HCT116 (cell line): ENCODE results near the gene FSHB. TPM values are rescaled to one million over a fixed set of nuclear protein-coding genes. Genes with fewer than 3 reads are reported as not detected.

Experiments
- ATAC-seq: fragments of 200-7000 bp; cut with Tn5 transposase; 2 replicates; pipeline ENCODE4 v1.9.1; 2020; ENCODE audit warnings: mild to moderate bottlenecking, moderate library complexity
- BruUV-seq: library from RNA; stranded (reverse); fragments of 400-500 nt; replicated peaks from 2 replicates; lab custom pipeline; 2021; lab: Mats Ljungman, UMichigan
- CTCF ChIA-PET: fragments of 300-600 bp; sonication (Branson Sonifier 250); formaldehyde crosslinking; loops from one replicate; lab custom pipeline; 2021; ENCODE audit warnings: antibody characterized with exemption; lab: Charles Lee
- POLR2A ChIA-PET: fragments of 300-600, 350-600 bp; sonication (Branson Sonifier 250); formaldehyde crosslinking; loops from one replicate; lab custom pipeline; 2021; ENCODE audit warnings: antibody characterized with exemption; lab: Charles Lee
- RAD21 ChIA-PET, 2 experiments: fragments of 300-600 bp; sonication (Branson Sonifier 250); formaldehyde crosslinking; loops; one replicate each; lab custom pipeline; 2023; ENCODE audit warnings: low total read pairs in 2 of 2; ENCODE audit not compliant: uncharacterized antibody in 2 of 2, unreplicated experiment in 2 of 2, low non-redundant PET in 1 of 2; lab: Charles Lee
- DNase-seq: peaks from one replicate; pipeline ENCODE4 v3.0.0-alpha.2; 2010; ENCODE audit warnings: low read depth, low spot score
- H2AFZ ChIP-seq: fragments of 200-600 bp; shearing (Covaris generic), sonication (generic); 2 replicates; pipeline ENCODE4 v1.6.1; 2017; ENCODE audit warnings: low read depth, mixed run types, mixed read lengths, antibody characterized with exemption, low read length; ENCODE audit not compliant: poor library complexity, severe bottlenecking
- H3K27ac ChIP-seq: 2 replicates; pipeline ENCODE4 v1.5.1; 2012; ENCODE audit warnings: low read depth, low read length
- H3K27me3 ChIP-seq: fragments of 200-600 bp; sonication (generic); 2 replicates; pipeline ENCODE4 v1.6.1; 2016; ENCODE audit warnings: mixed run types, low read length, mixed read lengths; ENCODE audit not compliant: insufficient read depth
- H3K36me3 ChIP-seq, 2 experiments: fragments of 200-500 bp in 1 of 2; fragments of 200-600 bp in 1 of 2; sonication (Bioruptor generic) in 1 of 2; sonication (generic) in 1 of 2; 2 replicates each; pipeline versions ENCODE4 v1.5.1 to v1.6.1; 2014 to 2016; ENCODE audit warnings: low read length in 2 of 2, inconsistent platforms in 1 of 2, mixed read lengths in 1 of 2, mixed run types in 1 of 2; ENCODE audit not compliant: insufficient read depth in 2 of 2, control insufficient read depth in 1 of 2
- H3K4me1 ChIP-seq, 2 experiments: fragments of 200-600 bp in 1 of 2; sonication (generic) in 1 of 2; 2 replicates each; pipeline versions ENCODE4 v1.5.1 to v1.6.1; 2012 to 2017; ENCODE audit warnings: low read length in 2 of 2, inconsistent platforms in 1 of 2, mild to moderate bottlenecking in 1 of 2, mixed read lengths in 1 of 2, mixed run types in 1 of 2, moderate library complexity in 1 of 2; ENCODE audit not compliant: insufficient read depth in 2 of 2, control insufficient read depth in 1 of 2
- H3K4me2 ChIP-seq: fragments of 200-600 bp; sonication (generic); 2 replicates; pipeline ENCODE4 v1.6.1; 2017; ENCODE audit warnings: mixed run types, low read length, mixed read lengths
- H3K4me3 ChIP-seq, 2 experiments: fragments of 200-600 bp in 1 of 2; sonication (generic) in 1 of 2; replicated peaks in 1 of 2; 2 replicates each; pipeline ENCODE4 v1.5.1; 2011 to 2016; ENCODE audit warnings: low read length in 2 of 2, control low read depth in 1 of 2, low read depth in 1 of 2, mild to moderate bottlenecking in 1 of 2, mixed read lengths in 1 of 2, mixed run types in 1 of 2
- H3K79me2 ChIP-seq: fragments of 200-600 bp; sonication (generic); 2 replicates; pipeline ENCODE4 v1.6.1; 2017; ENCODE audit warnings: mild to moderate bottlenecking, mixed run types, low read length, moderate library complexity, mixed read lengths; ENCODE audit not compliant: insufficient read depth
- H3K9ac ChIP-seq: fragments of 200-600 bp; sonication (generic); 2 replicates; pipeline ENCODE4 v1.6.1; 2016; ENCODE audit warnings: low read length, mixed read lengths
- H3K9me2 ChIP-seq: fragments of 200-600 bp; sonication (generic), shearing (Covaris generic); 2 replicates; pipeline ENCODE4 v1.6.1; 2017; ENCODE audit warnings: mixed run types, mild to moderate bottlenecking, moderate library complexity; ENCODE audit not compliant: insufficient read depth
- H3K9me3 ChIP-seq, 2 experiments: fragments of 200-500 bp in 1 of 2; fragments of 200-600 bp in 1 of 2; sonication (Bioruptor generic) in 1 of 2; sonication (generic) in 1 of 2; 2 replicates each; pipeline ENCODE4 v1.6.1; 2014 to 2017; ENCODE audit warnings: low read length in 2 of 2, mixed read lengths in 2 of 2, inconsistent platforms in 1 of 2, low read depth in 1 of 2, mild to moderate bottlenecking in 1 of 2, mixed run types in 1 of 2, moderate library complexity in 1 of 2; ENCODE audit not compliant: control insufficient read depth in 1 of 2, insufficient read depth in 1 of 2
- H4K20me1 ChIP-seq: fragments of 200-600 bp; sonication (generic), shearing (Covaris generic); 2 replicates; pipeline ENCODE4 v1.6.1; 2017; ENCODE audit warnings: mixed run types, mild to moderate bottlenecking, moderate library complexity; ENCODE audit not compliant: insufficient read depth
- ATF3 ChIP-seq: IDR thresholded peaks from 2 replicates; pipeline ENCODE4 v1.6.1; 2012
- CBX3 ChIP-seq: IDR thresholded peaks from 2 replicates; pipeline ENCODE4 v1.6.1; 2012; ENCODE audit warnings: low read depth
- CEBPB ChIP-seq: IDR thresholded peaks from 2 replicates; pipeline ENCODE4 v1.6.1; 2012; ENCODE audit warnings: low read depth
- EZH2 ChIP-seq: fragments of 200-600 bp; sonication (generic); IDR thresholded peaks from 2 replicates; pipeline ENCODE4 v1.6.1; 2017; ENCODE audit warnings: antibody characterized with exemption, mixed run types
- MAX ChIP-seq: IDR thresholded peaks from 2 replicates; pipeline ENCODE4 v1.6.1; 2012
- POLR2AphosphoS5 ChIP-seq: IDR thresholded peaks from 2 replicates; pipeline ENCODE4 v1.6.1; 2011; ENCODE audit warnings: mild to moderate bottlenecking, low read depth, low read length, moderate library complexity
- REST ChIP-seq: IDR thresholded peaks from 2 replicates; pipeline ENCODE4 v1.6.1; 2012; ENCODE audit warnings: low read depth
- YY1 ChIP-seq: IDR thresholded peaks from 2 replicates; pipeline ENCODE4 v1.6.1; 2011; ENCODE audit warnings: low read length, low read depth, moderate library complexity, mild to moderate bottlenecking; ENCODE audit not compliant: insufficient replicate concordance; ENCODE audit errors: extremely low read depth
- ZBTB33 ChIP-seq: IDR thresholded peaks from 2 replicates; pipeline ENCODE4 v1.6.1; 2011; ENCODE audit warnings: mild to moderate bottlenecking, low read length, moderate library complexity; ENCODE audit not compliant: insufficient replicate concordance; ENCODE audit errors: extremely low read depth
- ZFX ChIP-seq: fragments of 450-650 bp; IDR thresholded peaks from 2 replicates; pipeline ENCODE4 v1.6.1; 2017
- ZNF274 ChIP-seq: fragments of 200-500 bp; sonication (Bioruptor generic); IDR thresholded peaks from 2 replicates; pipeline ENCODE4 v1.6.1; 2014; ENCODE audit warnings: mild to moderate bottlenecking, low read depth, low read length, inconsistent platforms
- intact Hi-C: fragments of 100-400 bp; cut with micrococcal nuclease; formaldehyde crosslinking; loops from 2 replicates; pipeline ENCODE4 v1.10.0; 2022
- total RNA-seq: library from RNA; stranded (reverse); gene quantifications from one replicate; pipeline ENCODE4 v1.2.1, GENCODE V29; 2021; ENCODE audit not compliant: unreplicated experiment

The FSHB gene
- total RNA-seq, 1 experiment from 2014 or later: not detected

GRCh38 chr11:30216534-30216933 lies 14.3 kb upstream of the FSHB start:
- CTCF ChIA-PET: no interaction called here

GRCh38 chr11:30218278-30218677 lies 12.5 kb upstream of the FSHB start:
- BruUV-seq: no TSS peak
- DNase-seq (no peak), ATAC-seq (no peak)
- Histone ChIP-seq H3K4me3 (no peak overlapping the region), H3K36me3 (no peaks in the 10 kb centered on the region), H3K9ac (no peak overlapping the region), H3K27me3 (peaks cover 16% of the 10 kb centered on the region), H4K20me1 (no peaks in the 10 kb centered on the region), H3K79me2 (no peaks in the 10 kb centered on the region), H3K4me1 (no peaks in the 10 kb centered on the region), H3K9me2 (no peaks in the 10 kb centered on the region), H3K27ac (no peak overlapping the region), H3K9me3 (no peaks in the 10 kb centered on the region), H2AFZ (no peak overlapping the region), H3K4me2 (no peak overlapping the region)
- no peak for TF ChIP-seq MAX
- no peak for TF ChIP-seq ZFX
- TF ChIP-seq POLR2AphosphoS5: no peak
- TF ChIP-seq CEBPB: no peak
- no peak for TF ChIP-seq EZH2
- TF ChIP-seq ZNF274: no peak
- no peak for TF ChIP-seq ATF3
- no peak for TF ChIP-seq CBX3
- no peak for TF ChIP-seq REST
- TF ChIP-seq ZBTB33: no peak
- RAD21 ChIA-PET: no interaction called here
- POLR2A ChIA-PET: no interaction called here
- CTCF ChIA-PET: no interaction called here
- intact Hi-C loops: no loop called here

More at GRCh38 chr11:30216534-30216933, 14.3 kb upstream of the FSHB start:
- no peak for DNase-seq
- Histone ChIP-seq H3K9ac (no peak overlapping the region), H3K4me2 (no peak overlapping the region), H3K79me2 (no peaks in the 10 kb centered on the region), H3K4me1 (no peaks in the 10 kb centered on the region), H2AFZ (no peak overlapping the region), H3K36me3 (no peaks in the 10 kb centered on the region), H3K9me2 (no peaks in the 10 kb centered on the region), H4K20me1 (no peaks in the 10 kb centered on the region), H3K4me3 (no peak overlapping the region), H3K9me3 (no peaks in the 10 kb centered on the region), H3K27ac (no peak overlapping the region), H3K27me3 (peaks cover 9% of the 10 kb centered on the region; the same call in 1 of the 2 replicates)
- POLR2A ChIA-PET: no interaction called here
- ATAC-seq: no peak
- intact Hi-C loops: no loop called here
- TF ChIP-seq YY1: no peak
- RAD21 ChIA-PET: no interaction called here
- no TSS peak for BruUV-seq
